GM18519 (cell line): Measurements from ENCODE around the gene NT5M.
"Not testable (repeated sequence)": the region's sequence is repeated elsewhere in the genome, so short reads cannot be mapped to it uniquely, and the experiment has no call there.

Experiments
- ATAC-seq: cut with Tn5 transposase; IDR thresholded peaks from one replicate; pipeline ENCODE4 v1.9.1; 2021; ENCODE audit warnings: mild to moderate bottlenecking, moderate library complexity; ENCODE audit not compliant: unreplicated experiment, low FRiP score

NT5M gene

GRCh38 chr17:17303010-17303846 lies at the start of gene NT5M:
NT5M (plus strand) TSS chr17:17303373; CDS start chr17:17303551, 178 bp downstream.
- ATAC-seq = peak; percentile 37

GRCh38 chr17:17253406-17253805 lies 49.8 kb upstream of the NT5M start:
- no peak for ATAC-seq

- no peak for ATAC-seq
These were observed 49.1 kb upstream of the NT5M start for GRCh38 chr17:17254036-17254435.

- not testable (repeated sequence) for ATAC-seq
These were observed 47.5 kb upstream of the NT5M start for GRCh38 chr17:17255689-17256088.

GRCh38 chr17:17256316-17256715 lies 46.9 kb upstream of the NT5M start:
- no peak for ATAC-seq

GRCh38 chr17:17258011-17258410 lies 45.2 kb upstream of the NT5M start:
- ATAC-seq = no peak

- no peak for ATAC-seq
These were observed 44.2 kb upstream of the NT5M start for GRCh38 chr17:17258998-17259397.

- no peak for ATAC-seq
These were observed 38.7 kb upstream of the NT5M start for GRCh38 chr17:17264430-17264829.

- no peak for ATAC-seq
These were observed 33.0 kb upstream of the NT5M start for GRCh38 chr17:17269926-17270773.

- no peak for ATAC-seq
These were observed 27.2 kb upstream of the NT5M start for GRCh38 chr17:17275971-17276370.

- ATAC-seq = not testable (repeated sequence)
These were observed 25.7 kb upstream of the NT5M start for GRCh38 chr17:17277431-17277830.

GRCh38 chr17:17279316-17279715 lies 23.9 kb upstream of the NT5M start:
- ATAC-seq = no peak

GRCh38 chr17:17280613-17281549 lies 22.3 kb upstream of the NT5M start, which contains the start of gene COPS3:
COPS3 (minus strand) TSS chr17:17281246; CDS start chr17:17281186, 60 bp downstream.
- peak; percentile 78 for ATAC-seq

- ATAC-seq = no peak
These were observed 17.2 kb upstream of the NT5M start for GRCh38 chr17:17285951-17286350.

- ATAC-seq = no peak
These were observed 14.1 kb upstream of the NT5M start for GRCh38 chr17:17289086-17289485.

- ATAC-seq = no peak
These were observed 13.5 kb upstream of the NT5M start for GRCh38 chr17:17289701-17290100.

GRCh38 chr17:17295141-17295540 lies 8.0 kb upstream of the NT5M start:
- ATAC-seq = no peak

- no peak for ATAC-seq
These were observed 6.0 kb upstream of the NT5M start for GRCh38 chr17:17297217-17297616.

- ATAC-seq = no peak
These were observed 5.1 kb upstream of the NT5M start for GRCh38 chr17:17298108-17298507.
